Colonic mucosa (tissue), 4 donors: ENCODE results near the gene ARHGAP22. TPM values are rescaled to one million over a fixed set of nuclear protein-coding genes. Genes with fewer than 3 reads are reported as not detected.

ENCODE experiments used
- DNase-seq: peaks from one replicate; pipeline ENCODE4 v3.0.0-alpha.2; 2020
- H3K27ac ChIP-seq: fragments of 200-600 bp; one replicate; pipeline ENCODE4 v1.8.0; 2021
- H3K27me3 ChIP-seq: fragments of 200-600 bp; one replicate; pipeline ENCODE4 v1.8.0; 2021
- H3K36me3 ChIP-seq: fragments of 200-600 bp; one replicate; pipeline ENCODE4 v1.8.0; 2021
- H3K4me1 ChIP-seq: fragments of 200-600 bp; one replicate; pipeline ENCODE4 v1.8.0; 2021; ENCODE audit warnings: mild to moderate bottlenecking
- H3K4me3 ChIP-seq: fragments of 200-600 bp; one replicate; pipeline ENCODE4 v1.8.0; 2021
- H3K9ac ChIP-seq, 2 donors: one replicate each; pipeline ENCODE4 v1.7.0; 2013; ENCODE audit warnings: control low read depth in 2 of 2, low read depth in 2 of 2, low read length in 2 of 2
- H3K9me3 ChIP-seq: fragments of 200-600 bp; one replicate; pipeline ENCODE4 v1.8.0; 2021
- CTCF ChIP-seq: fragments of 200-600 bp; IDR thresholded peaks from one replicate; pipeline ENCODE4 v1.8.0; 2022; ENCODE audit warnings: antibody characterized with exemption, mild to moderate bottlenecking
- intact Hi-C: fragments of 100-400 bp; cut with DNase I; formaldehyde crosslinking; loops from one replicate; pipeline ENCODE4 v1.14.1; 2022
- total RNA-seq, 2 donors: library from RNA; stranded (reverse); fragmentation: NEBNext Ultra II Directional in 1 of 2; extraction: Animal tissue kit (Norgen Biotek cat#: 25700) in 1 of 2; gene quantifications; one replicate each; pipeline ENCODE4 v1.2.1, GENCODE V29; 2021
- donor health status: healthy.
- donor health status: DM: no; HTN: no; CAD: no.
- donor health status: DM: no; HTN: no; CAD: no.

ARHGAP22 gene
- total RNA-seq, 2 donors from 2014 or later, result 0.86 to 1.6 TPM

GRCh38 chr10:48482207-48482606, 122.7 kb downstream of the ARHGAP22 start:
- DNase-seq, result no peak
- intact Hi-C loops, result no loop called here
- Histone ChIP-seq H3K27me3 (no peaks in the 10 kb centered on the region), H3K27ac (no peak overlapping the region), H3K36me3 (no peaks in the 10 kb centered on the region), H3K4me1 (no peaks in the 10 kb centered on the region), H3K9ac (no peak overlapping the region), H3K4me3 (no peak overlapping the region), H3K9me3 (no peaks in the 10 kb centered on the region)
- no peak for TF ChIP-seq CTCF

- H3K9me3 ChIP-seq, result no peaks in the 10 kb centered on the region
- no peaks in the 10 kb centered on the region for H3K36me3 ChIP-seq
- H3K9ac ChIP-seq, result no peak overlapping the region
- intact Hi-C loops, result no loop called here
- TF ChIP-seq CTCF, result no peak
- no peaks in the 10 kb centered on the region for H3K27me3 ChIP-seq
- no peaks in the 10 kb centered on the region for H3K4me1 ChIP-seq
- no peak overlapping the region for H3K4me3 ChIP-seq
- no peak overlapping the region for H3K27ac ChIP-seq
- DNase-seq, result no peak
These were observed 123.5 kb downstream of the ARHGAP22 start for GRCh38 chr10:48481385-48481784.

GRCh38 chr10:48480397-48481374, 124.2 kb downstream of the ARHGAP22 start:
- H3K9ac ChIP-seq, result no peak overlapping the region
- no peak for DNase-seq
- H3K9me3 ChIP-seq, result no peaks in the 10 kb centered on the region
- H3K4me3 ChIP-seq, result no peak overlapping the region
- intact Hi-C loops, result no loop called here
- no peaks in the 10 kb centered on the region for H3K27me3 ChIP-seq
- no peak for TF ChIP-seq CTCF
- no peaks in the 10 kb centered on the region for H3K4me1 ChIP-seq
- H3K27ac ChIP-seq, result no peak overlapping the region
- H3K36me3 ChIP-seq, result no peaks in the 10 kb centered on the region

- Histone ChIP-seq H3K9me3 (no peaks in the 10 kb centered on the region), H3K27me3 (no peaks in the 10 kb centered on the region), H3K4me1 (no peaks in the 10 kb centered on the region), H3K4me3 (no peak overlapping the region), H3K9ac (no peak overlapping the region), H3K27ac (no peak overlapping the region), H3K36me3 (no peaks in the 10 kb centered on the region)
- DNase-seq, result no peak
- intact Hi-C loops, result no loop called here
- TF ChIP-seq CTCF, result no peak
These were observed 125.7 kb downstream of the ARHGAP22 start for GRCh38 chr10:48478980-48479811.

GRCh38 chr10:48478469-48478868, 126.4 kb downstream of the ARHGAP22 start:
- Histone ChIP-seq H3K9me3 (no peaks in the 10 kb centered on the region), H3K9ac (no peak overlapping the region), H3K27ac (no peak overlapping the region), H3K4me3 (no peak overlapping the region), H3K4me1 (no peaks in the 10 kb centered on the region), H3K36me3 (no peaks in the 10 kb centered on the region), H3K27me3 (no peaks in the 10 kb centered on the region)
- no peak for DNase-seq
- no peak for TF ChIP-seq CTCF
- intact Hi-C loops, result no loop called here
